Testis (tissue), 3 donors: ENCODE measurements around the gene SAFB2. TPM values are rescaled to one million over a fixed set of nuclear protein-coding genes. Genes with fewer than 3 reads are reported as not detected.

Source experiments
- DNase-seq: peaks from one replicate; pipeline ENCODE4 v3.0.0-alpha.2; 2019
- H3K27ac ChIP-seq, 2 donors: fragments of 200-600 bp; sonication (generic); one replicate each; pipeline ENCODE4 v1.5.1; 2019
- H3K27me3 ChIP-seq: fragments of 200-600 bp; sonication (generic); one replicate; pipeline ENCODE4 v1.5.1; 2019
- H3K36me3 ChIP-seq: fragments of 200-600 bp; sonication (generic); one replicate; pipeline ENCODE4 v1.5.1; 2017; ENCODE audit warnings: low read depth; ENCODE audit errors: missing control alignments
- H3K4me1 ChIP-seq: fragments of 200-600 bp; sonication (generic); one replicate; pipeline ENCODE4 v1.5.1; 2019
- H3K4me3 ChIP-seq, 2 donors: fragments of 200-600 bp; sonication (generic); one replicate each; pipeline ENCODE4 v1.5.1; 2017 to 2019
- H3K9me3 ChIP-seq: fragments of 200-600 bp; sonication (generic); one replicate; pipeline ENCODE4 v1.5.1; 2017
- POLR2A ChIP-seq: fragments of 450-650 bp; IDR thresholded peaks from one replicate; pipeline ENCODE4 v1.6.1; 2017; ENCODE audit warnings: antibody characterized with exemption, mild to moderate bottlenecking, moderate library complexity
- WGBS, 2 donors: methylation state at CpG; one replicate each; pipeline ENCODE4 v1.1.5; 2018; 5-methylcytosine and 5-hydroxymethylcytosine counted together
- intact Hi-C: fragments of 100-400 bp; cut with DNase I; formaldehyde crosslinking; loops from one replicate; pipeline ENCODE4 v1.15.1; 2023; ENCODE audit warnings: low total_unique reads
- polyA plus RNA-seq: library from polyadenylated mRNA; stranded (reverse); fragments of 350-450 nt; fragmentation: Illumina TruSeq; extraction: RNeasy Lipid Tissue Mini Kit (QIAGEN cat#74804); gene quantifications from one replicate; pipeline ENCODE4 v1.2.3, GENCODE V29; 2014; ENCODE audit warnings: low read depth, low replicate concordance; ENCODE audit not compliant: insufficient read depth
- total RNA-seq, 2 donors: library from RNA; depleted of rRNA; stranded (reverse); fragments of >200 nt; gene quantifications; one replicate each; pipeline ENCODE4 v1.2.3, GENCODE V29; 2016
- TF ChIP-seq, protein P1 (sequence below), 3 experiments: fragments of 450-650 bp in 2 of 3; fragments of 200-600 bp in 1 of 3; sonication (generic) in 1 of 3; IDR thresholded peaks; one replicate each; pipeline ENCODE4 v1.5.1; 2016 to 2019; ENCODE audit warnings: antibody characterized with exemption in 3 of 3, mild to moderate bottlenecking in 2 of 3, moderate library complexity in 1 of 3

The SAFB2 gene
- total and polyA plus RNA-seq, 3 donors from 2014 or later, result 84.1 to 209 (median 173) TPM

DNA sequence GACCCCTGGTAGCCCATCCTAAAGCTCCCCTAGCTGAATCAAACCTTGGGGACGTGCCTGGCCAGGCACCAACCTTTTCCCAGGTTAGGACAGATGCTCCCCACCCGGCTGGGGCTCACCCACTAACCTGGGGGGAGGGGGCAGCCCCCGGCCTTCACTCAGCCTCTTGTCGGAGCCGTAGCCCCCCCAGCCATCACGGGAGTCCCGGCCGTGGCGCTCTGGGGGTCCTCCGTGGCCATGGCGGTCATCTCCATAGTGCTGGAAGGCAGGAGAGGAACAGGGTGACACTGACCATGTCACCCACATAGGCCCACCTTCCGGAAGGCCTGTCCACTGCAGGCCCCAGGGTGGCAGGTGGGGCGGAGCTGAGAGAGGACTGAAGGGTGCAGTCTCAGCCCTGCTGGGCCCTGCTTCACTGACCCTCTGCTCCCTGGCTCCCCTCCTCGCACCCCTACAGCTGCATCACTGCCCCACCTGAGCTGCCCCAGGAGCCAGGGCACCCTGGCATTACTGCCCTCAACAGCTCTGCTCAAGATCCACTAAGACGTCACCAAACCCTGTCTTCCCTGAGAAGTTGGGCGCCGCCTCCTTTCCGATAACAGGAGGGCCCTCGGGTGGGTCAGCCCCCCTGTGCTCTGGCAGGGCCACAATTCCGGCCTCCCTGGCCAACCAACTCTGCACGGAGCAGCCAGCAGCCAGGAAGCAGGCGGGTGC, 32.3 kb downstream of the SAFB2 start:
- H3K9me3 ChIP-seq, result no peaks in the 10 kb centered on the region
- H3K4me3 ChIP-seq, result no peak overlapping the region
- H3K36me3 ChIP-seq, result no peaks in the 10 kb centered on the region
- peaks cover 6% of the 10 kb centered on the region for H3K4me1 ChIP-seq
- no peak for TF ChIP-seq POLR2A
- TF ChIP-seq, protein P1, sequence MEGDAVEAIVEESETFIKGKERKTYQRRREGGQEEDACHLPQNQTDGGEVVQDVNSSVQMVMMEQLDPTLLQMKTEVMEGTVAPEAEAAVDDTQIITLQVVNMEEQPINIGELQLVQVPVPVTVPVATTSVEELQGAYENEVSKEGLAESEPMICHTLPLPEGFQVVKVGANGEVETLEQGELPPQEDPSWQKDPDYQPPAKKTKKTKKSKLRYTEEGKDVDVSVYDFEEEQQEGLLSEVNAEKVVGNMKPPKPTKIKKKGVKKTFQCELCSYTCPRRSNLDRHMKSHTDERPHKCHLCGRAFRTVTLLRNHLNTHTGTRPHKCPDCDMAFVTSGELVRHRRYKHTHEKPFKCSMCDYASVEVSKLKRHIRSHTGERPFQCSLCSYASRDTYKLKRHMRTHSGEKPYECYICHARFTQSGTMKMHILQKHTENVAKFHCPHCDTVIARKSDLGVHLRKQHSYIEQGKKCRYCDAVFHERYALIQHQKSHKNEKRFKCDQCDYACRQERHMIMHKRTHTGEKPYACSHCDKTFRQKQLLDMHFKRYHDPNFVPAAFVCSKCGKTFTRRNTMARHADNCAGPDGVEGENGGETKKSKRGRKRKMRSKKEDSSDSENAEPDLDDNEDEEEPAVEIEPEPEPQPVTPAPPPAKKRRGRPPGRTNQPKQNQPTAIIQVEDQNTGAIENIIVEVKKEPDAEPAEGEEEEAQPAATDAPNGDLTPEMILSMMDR (IDR thresholded peaks at IDR 0.05), result no peak
- no peak overlapping the region for H3K27ac ChIP-seq
- DNase-seq, result no peak
- 90 to 92% methylated on average over 11 to 22 of the region's 22 CpGs for WGBS, 2 donors
- no peaks in the 10 kb centered on the region for H3K27me3 ChIP-seq
- intact Hi-C loops, result no loop called here

DNA sequence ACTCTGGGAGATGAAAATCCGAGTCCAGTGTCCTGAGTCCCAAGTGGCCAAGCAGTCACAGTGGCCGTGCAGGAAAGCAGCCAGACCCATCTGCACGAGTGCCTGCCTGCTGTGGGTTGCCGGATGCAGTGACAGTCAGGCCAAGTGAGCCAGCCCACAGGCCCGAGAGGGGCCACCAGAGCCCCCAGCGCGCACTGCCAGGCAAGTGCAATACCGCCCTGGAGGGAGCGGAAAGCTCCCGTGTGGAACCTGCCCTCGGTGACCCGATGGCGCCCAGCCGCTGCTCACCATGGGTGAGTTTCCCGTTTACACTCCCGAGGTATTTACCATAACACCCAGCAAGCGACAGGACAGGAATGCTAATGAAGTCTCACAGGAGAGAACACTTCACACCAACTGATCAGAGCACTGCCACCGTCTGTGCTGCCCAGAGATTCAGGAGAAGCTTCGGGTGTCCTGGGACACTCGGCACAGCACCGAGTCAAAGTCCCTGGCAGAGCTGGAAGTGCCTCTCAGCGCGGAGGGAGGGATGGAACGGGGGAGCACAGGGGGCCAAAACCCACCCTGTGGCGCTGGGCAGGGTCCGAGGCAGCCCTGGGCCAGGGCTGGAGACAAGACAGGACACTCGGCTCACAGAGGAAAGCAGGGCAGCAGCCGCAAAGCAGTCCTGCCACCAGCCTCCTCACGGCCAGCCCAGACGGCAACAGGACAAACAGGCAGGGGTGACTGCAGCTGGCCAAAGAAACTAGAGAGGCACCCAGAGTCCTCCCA, 33.5 kb downstream of the SAFB2 start:
- no peak overlapping the region for H3K27ac ChIP-seq
- no peaks in the 10 kb centered on the region for H3K27me3 ChIP-seq
- H3K36me3 ChIP-seq, result no peaks in the 10 kb centered on the region
- 76 to 85% methylated on average over 13 to 30 of the region's 30 CpGs for WGBS, 2 donors
- H3K4me1 ChIP-seq, result peaks cover 6% of the 10 kb centered on the region
- no peak for DNase-seq
- H3K4me3 ChIP-seq, result no peak overlapping the region
- TF ChIP-seq POLR2A, result no peak
- TF ChIP-seq, protein P1 (IDR thresholded peaks at IDR 0.05), result no peak
- H3K9me3 ChIP-seq, result no peaks in the 10 kb centered on the region
- intact Hi-C loops, result loop anchor here (10.0 kb wide), 1 partner anchor 374 kb away; no protein-coding TSS in a partner anchor

DNA sequence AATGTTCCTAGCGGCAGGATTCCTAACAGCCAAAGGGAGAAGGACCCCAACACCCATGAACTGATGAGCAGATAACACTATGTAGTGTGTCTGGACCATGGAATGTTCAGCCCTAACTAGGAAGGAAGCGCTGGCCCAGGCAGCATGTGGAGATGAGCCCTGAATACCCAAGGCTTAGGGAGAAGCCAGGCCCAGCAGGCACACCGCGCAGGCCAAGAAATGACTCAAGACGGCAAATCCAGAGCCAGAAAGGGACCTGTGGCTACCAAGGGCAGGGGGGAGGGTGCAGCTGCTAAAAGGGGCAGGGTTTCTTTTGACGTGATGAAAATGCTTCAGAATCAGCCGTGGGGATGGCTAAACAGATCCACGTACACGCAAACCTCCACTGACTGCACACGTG, 34.1 kb downstream of the SAFB2 start:
- DNase-seq, result no peak
- Histone ChIP-seq H3K4me1 (peaks cover 6% of the 10 kb centered on the region), H3K36me3 (no peaks in the 10 kb centered on the region), H3K27me3 (no peaks in the 10 kb centered on the region), H3K27ac (no peak overlapping the region), H3K9me3 (no peaks in the 10 kb centered on the region), H3K4me3 (no peak overlapping the region)
- intact Hi-C loops, result loop anchor here (10.0 kb wide), 1 partner anchor 374 kb away; no protein-coding TSS in a partner anchor
- TF ChIP-seq, protein P1 (IDR thresholded peaks at IDR 0.05), result no peak
- TF ChIP-seq POLR2A, result no peak
- 92 to 93% methylated on average over 10 of the region's 10 CpGs for WGBS, 2 donors

DNA sequence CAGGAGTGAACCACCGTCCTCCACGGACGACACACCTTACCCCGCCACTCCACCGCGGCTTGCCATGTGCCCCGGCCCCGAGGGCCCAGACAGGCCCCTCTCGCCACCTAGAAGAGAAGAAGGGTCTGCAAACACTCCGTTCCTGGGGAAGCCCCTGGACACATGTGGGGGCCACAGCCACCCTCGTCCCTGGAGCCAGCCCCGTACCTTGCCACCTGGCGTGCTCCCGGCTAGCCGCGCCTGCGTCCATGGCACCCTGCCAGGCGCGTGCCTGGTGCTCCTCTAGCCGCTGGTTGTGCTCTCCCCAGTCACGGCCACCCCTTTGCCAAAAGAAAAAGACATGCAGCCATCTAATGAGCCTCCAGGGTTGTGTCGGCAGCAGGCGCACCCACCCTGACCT, 34.9 kb downstream of the SAFB2 start:
- intact Hi-C loops, result loop anchor here (10.0 kb wide), 1 partner anchor 373 kb away; no protein-coding TSS in a partner anchor
- H3K4me3 ChIP-seq, result no peak overlapping the region
- DNase-seq, result no peak
- no peaks in the 10 kb centered on the region for H3K27me3 ChIP-seq
- no peaks in the 10 kb centered on the region for H3K36me3 ChIP-seq
- TF ChIP-seq, protein P1 (IDR thresholded peaks at IDR 0.05), result no peak
- TF ChIP-seq POLR2A, result no peak
- no peak overlapping the region for H3K27ac ChIP-seq
- H3K9me3 ChIP-seq, result no peaks in the 10 kb centered on the region
- 93% methylated on average over 16 to 23 of the region's 23 CpGs for WGBS, 2 donors
- peaks cover 6% of the 10 kb centered on the region for H3K4me1 ChIP-seq
